ENCODE data around the gene DST. TPM values are rescaled to one million over a fixed set of nuclear protein-coding genes. Genes with fewer than 3 reads are reported as not detected.

The DST gene
- total and polyA plus RNA-seq, 2 donors (not counting 1 experiment from before 2014, with no cell fraction given) = 1.5 to 1.9 TPM

DNA sequence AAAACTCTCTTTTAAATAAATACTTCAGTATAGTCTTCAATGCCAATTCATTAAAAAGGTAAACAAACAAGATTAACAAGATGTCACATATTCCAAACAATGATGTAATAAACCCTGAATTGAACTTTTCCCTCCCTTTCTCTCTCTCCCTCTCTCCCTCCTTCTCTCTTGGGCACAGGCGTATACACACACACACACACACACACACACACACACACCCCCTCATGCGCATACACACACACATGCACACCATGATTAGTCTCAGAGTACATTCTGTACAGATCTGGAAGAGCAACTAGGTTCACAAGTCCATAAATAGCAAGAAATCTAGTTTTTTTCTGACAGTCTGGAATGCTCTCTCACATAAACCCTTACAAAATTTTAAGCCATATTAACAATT, 128.3 kb downstream of the DST start:
- no peak overlapping the region for H3K27ac ChIP-seq (ENCODE audit: low read length in 2 of 2)
- ATAC-seq (ENCODE audit: low read depth) (no peak), DNase-seq (no peak)
- Mint-ChIP-seq H3K4me3 (no peak overlapping the region), H3K9me3 (ENCODE audit: insufficient read depth) (no peaks in the 10 kb centered on the region), H3K27ac (no peak overlapping the region), H3K4me1 (no peaks in the 10 kb centered on the region), H3K27me3 (no peaks in the 10 kb centered on the region)
- no peaks in the 10 kb centered on the region for H3K27me3 ChIP-seq (replicated peaks in 1 of 4; ENCODE audit: control extremely low read depth in 1 of 4, control insufficient read depth in 3 of 4, insufficient read depth in 4 of 4, low read length in 3 of 4)
- H3K4me1 ChIP-seq (ENCODE audit: control insufficient read depth in 2 of 2, insufficient read depth in 2 of 2, low read length in 2 of 2) = no peaks in the 10 kb centered on the region
- CTCF ChIA-PET = no interaction called here
- no peak overlapping the region for H2AFZ ChIP-seq (ENCODE audit: insufficient read depth, low read depth, low read length, poor library complexity, severe bottlenecking)
- TF ChIP-seq EZH2 (IDR thresholded peaks at IDR 0.05; ENCODE audit: borderline replicate concordance, insufficient read depth, low read depth, low read length, poor library complexity, severe bottlenecking) = no peak
- TF ChIP-seq, protein P1, sequence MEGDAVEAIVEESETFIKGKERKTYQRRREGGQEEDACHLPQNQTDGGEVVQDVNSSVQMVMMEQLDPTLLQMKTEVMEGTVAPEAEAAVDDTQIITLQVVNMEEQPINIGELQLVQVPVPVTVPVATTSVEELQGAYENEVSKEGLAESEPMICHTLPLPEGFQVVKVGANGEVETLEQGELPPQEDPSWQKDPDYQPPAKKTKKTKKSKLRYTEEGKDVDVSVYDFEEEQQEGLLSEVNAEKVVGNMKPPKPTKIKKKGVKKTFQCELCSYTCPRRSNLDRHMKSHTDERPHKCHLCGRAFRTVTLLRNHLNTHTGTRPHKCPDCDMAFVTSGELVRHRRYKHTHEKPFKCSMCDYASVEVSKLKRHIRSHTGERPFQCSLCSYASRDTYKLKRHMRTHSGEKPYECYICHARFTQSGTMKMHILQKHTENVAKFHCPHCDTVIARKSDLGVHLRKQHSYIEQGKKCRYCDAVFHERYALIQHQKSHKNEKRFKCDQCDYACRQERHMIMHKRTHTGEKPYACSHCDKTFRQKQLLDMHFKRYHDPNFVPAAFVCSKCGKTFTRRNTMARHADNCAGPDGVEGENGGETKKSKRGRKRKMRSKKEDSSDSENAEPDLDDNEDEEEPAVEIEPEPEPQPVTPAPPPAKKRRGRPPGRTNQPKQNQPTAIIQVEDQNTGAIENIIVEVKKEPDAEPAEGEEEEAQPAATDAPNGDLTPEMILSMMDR (IDR thresholded peaks at IDR 0.05) = no peak
- no peaks in the 10 kb centered on the region for H3K79me2 ChIP-seq (ENCODE audit: control insufficient read depth, insufficient read depth, low read length)
- no peak overlapping the region for H3K4me3 ChIP-seq (ENCODE audit: control extremely low read depth in 1 of 5, extremely low read depth in 1 of 5, insufficient read depth in 1 of 5, low read depth in 2 of 5, low read length in 4 of 5)
- no peak overlapping the region for H3K4me2 ChIP-seq (replicated peaks; ENCODE audit: low read depth, low read length, poor library complexity, severe bottlenecking)
- intact Hi-C loops (cut with micrococcal nuclease) = no loop called here
- H3K36me3 ChIP-seq (replicated peaks in 1 of 2; ENCODE audit: control extremely low read depth in 1 of 2, control insufficient read depth in 1 of 2, extremely low read depth in 1 of 2, insufficient read depth in 2 of 2, low read length in 1 of 2) = no peaks in the 10 kb centered on the region
- 45% methylated on average over 2 of the region's 2 CpGs for WGBS (ENCODE audit: insufficient coverage)
- H3K9me3 ChIP-seq (ENCODE audit: control extremely low read depth in 1 of 3, control insufficient read depth in 2 of 3, insufficient read depth in 1 of 3, low read length in 2 of 3) = no peaks in the 10 kb centered on the region
- H3K9ac ChIP-seq (ENCODE audit: low read length) = no peak overlapping the region
- H4K20me1 ChIP-seq (ENCODE audit: control insufficient read depth, insufficient read depth, low read length, poor library complexity, severe bottlenecking) = no peaks in the 10 kb centered on the region
- POLR2A ChIA-PET = no interaction called here

DNA sequence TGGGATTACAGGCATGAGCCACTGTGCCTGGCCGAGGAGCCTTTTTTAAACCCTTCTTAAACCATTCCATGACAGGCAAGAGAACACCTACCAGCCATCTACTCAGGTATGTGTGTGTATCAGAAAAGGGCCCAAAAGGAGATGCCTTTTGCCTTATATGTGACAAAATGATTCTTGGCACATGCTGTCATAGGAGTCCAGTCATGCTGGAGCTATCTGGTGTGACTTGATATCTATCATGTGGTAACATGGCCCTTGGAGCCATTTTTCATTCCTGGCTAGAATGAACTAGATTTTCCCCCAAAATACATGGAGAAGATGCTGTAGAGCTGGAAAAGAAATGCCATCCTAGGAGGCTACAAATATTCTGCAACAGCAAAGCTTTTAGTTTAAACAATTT, 129.1 kb downstream of the DST start:
- ATAC-seq (ENCODE audit: low read depth) (no peak), DNase-seq (no peak)
- H3K4me2 ChIP-seq (replicated peaks; ENCODE audit: low read depth, low read length, poor library complexity, severe bottlenecking) = no peak overlapping the region
- H3K9me3 ChIP-seq (ENCODE audit: control extremely low read depth in 1 of 3, control insufficient read depth in 2 of 3, insufficient read depth in 1 of 3, low read length in 2 of 3) = no peaks in the 10 kb centered on the region
- WGBS (ENCODE audit: insufficient coverage) = no CpG with 5 or more reads among the region's 1 CpG
- ChIA-PET POLR2A (no interaction called here), CTCF (no interaction called here)
- TF ChIP-seq EZH2 (IDR thresholded peaks at IDR 0.05; ENCODE audit: borderline replicate concordance, insufficient read depth, low read depth, low read length, poor library complexity, severe bottlenecking) = no peak
- TF ChIP-seq, protein P1 (IDR thresholded peaks at IDR 0.05) = no peak
- H2AFZ ChIP-seq (ENCODE audit: insufficient read depth, low read depth, low read length, poor library complexity, severe bottlenecking) = no peak overlapping the region
- H3K9ac ChIP-seq (ENCODE audit: low read length) = no peak overlapping the region
- H3K36me3 ChIP-seq (replicated peaks in 1 of 2; ENCODE audit: control extremely low read depth in 1 of 2, control insufficient read depth in 1 of 2, extremely low read depth in 1 of 2, insufficient read depth in 2 of 2, low read length in 1 of 2) = no peaks in the 10 kb centered on the region
- Mint-ChIP-seq H3K27ac (no peak overlapping the region), H3K9me3 (ENCODE audit: insufficient read depth) (no peaks in the 10 kb centered on the region), H3K27me3 (no peaks in the 10 kb centered on the region), H3K4me1 (no peaks in the 10 kb centered on the region), H3K4me3 (no peak overlapping the region)
- H4K20me1 ChIP-seq (ENCODE audit: control insufficient read depth, insufficient read depth, low read length, poor library complexity, severe bottlenecking) = no peaks in the 10 kb centered on the region
- H3K4me1 ChIP-seq (ENCODE audit: control insufficient read depth in 2 of 2, insufficient read depth in 2 of 2, low read length in 2 of 2) = no peaks in the 10 kb centered on the region
- H3K79me2 ChIP-seq (ENCODE audit: control insufficient read depth, insufficient read depth, low read length) = no peaks in the 10 kb centered on the region
- H3K27ac ChIP-seq (ENCODE audit: low read length in 2 of 2) = no peak overlapping the region
- no peaks in the 10 kb centered on the region for H3K27me3 ChIP-seq (replicated peaks in 1 of 4; ENCODE audit: control extremely low read depth in 1 of 4, control insufficient read depth in 3 of 4, insufficient read depth in 4 of 4, low read length in 3 of 4)
- intact Hi-C loops (cut with micrococcal nuclease) = no loop called here
- no peak overlapping the region for H3K4me3 ChIP-seq (ENCODE audit: control extremely low read depth in 1 of 5, extremely low read depth in 1 of 5, insufficient read depth in 1 of 5, low read depth in 2 of 5, low read length in 4 of 5)

All from B cell (primary cell).